Measurements from ENCODE around the gene LAMA4.
A peak's percentile ranks its signal among the peaks of the same experiment; 100 is the strongest.

GRCh38 chr6:112203577-112204349 is 50.6 kb downstream of the LAMA4 start:
- TF ChIP-seq CTCF (IDR thresholded peaks at IDR 0.05) (no peak), POLR2A (IDR thresholded peaks at IDR 0.05) (no peak), POLR2AphosphoS5 (IDR thresholded peaks at IDR 0.05; ENCODE audit: insufficient read depth in 1 of 2, low read depth in 1 of 2) (peak in 1 of 2 donors; percentile 7)

Measured in vagina (tissue), 2 donors.